ENCODE measurements around the gene RNF224. TPM values are rescaled to one million over a fixed set of nuclear protein-coding genes. Genes with fewer than 3 reads are reported as not detected.

The RNF224 gene
- total and polyA plus RNA-seq, 2 of the 13 experiments (the other 11 are each of a cell fraction or from before 2014, with no cell fraction given) = 0.09 TPM; not detected in 1

- TF ChIP-seq, protein P1, sequence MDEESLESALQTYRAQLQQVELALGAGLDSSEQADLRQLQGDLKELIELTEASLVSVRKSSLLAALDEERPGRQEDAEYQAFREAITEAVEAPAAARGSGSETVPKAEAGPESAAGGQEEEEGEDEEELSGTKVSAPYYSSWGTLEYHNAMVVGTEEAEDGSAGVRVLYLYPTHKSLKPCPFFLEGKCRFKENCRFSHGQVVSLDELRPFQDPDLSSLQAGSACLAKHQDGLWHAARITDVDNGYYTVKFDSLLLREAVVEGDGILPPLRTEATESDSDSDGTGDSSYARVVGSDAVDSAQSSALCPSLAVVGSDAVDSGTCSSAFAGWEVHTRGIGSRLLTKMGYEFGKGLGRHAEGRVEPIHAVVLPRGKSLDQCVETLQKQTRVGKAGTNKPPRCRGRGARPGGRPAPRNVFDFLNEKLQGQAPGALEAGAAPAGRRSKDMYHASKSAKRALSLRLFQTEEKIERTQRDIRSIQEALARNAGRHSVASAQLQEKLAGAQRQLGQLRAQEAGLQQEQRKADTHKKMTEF (CRISPR knock-in tag; IDR thresholded peaks at IDR 0.05) = peak; percentile 80
- peak; percentile 93 for TF ChIP-seq THAP11 (CRISPR knock-in tag; IDR thresholded peaks at IDR 0.05)
- peak; percentile 19; the same call in 1 of the 2 replicates for TF ChIP-seq RXRB (CRISPR knock-in tag; IDR thresholded peaks at IDR 0.05; ENCODE audit: borderline replicate concordance)
- TF ChIP-seq NFE2L1 (CRISPR knock-in tag; IDR thresholded peaks at IDR 0.05; ENCODE audit: borderline replicate concordance) = no peak
- TF ChIP-seq POLR2AphosphoS5 (IDR thresholded peaks at IDR 0.05; ENCODE audit: low read depth, low read length) = peak; percentile 79
- TF ChIP-seq RERE (CRISPR knock-in tag; IDR thresholded peaks at IDR 0.05; ENCODE audit: low read depth) = no peak
- TF ChIP-seq ZNF605 (CRISPR knock-in tag; IDR thresholded peaks at IDR 0.05) = peak; percentile 48; the same call in 1 of the 2 replicates
- TF ChIP-seq ZNF577 (CRISPR knock-in tag; IDR thresholded peaks at IDR 0.05; ENCODE audit: borderline replicate concordance, low read depth) = no peak
- TF ChIP-seq ZBTB38 (CRISPR knock-in tag; IDR thresholded peaks at IDR 0.05) = 0 out of 2 replicates have a peak, but pooled peaks have one; percentile 17
- peak; percentile 83 for TF ChIP-seq ETV5 (CRISPR knock-in tag; IDR thresholded peaks at IDR 0.05; ENCODE audit: borderline replicate concordance)
- TF ChIP-seq TCF7L2 (IDR thresholded peaks at IDR 0.05; ENCODE audit: low read depth, low read length) = no peak
- TF ChIP-seq SNAPC5 (CRISPR knock-in tag; IDR thresholded peaks at IDR 0.05; ENCODE audit: borderline replicate concordance) = no peak
- no peak for TF ChIP-seq ZNF660 (CRISPR knock-in tag; IDR thresholded peaks at IDR 0.05; ENCODE audit: borderline replicate concordance, low read depth)
- peak; percentile 42; the same call in 1 of the 2 replicates for TF ChIP-seq NR0B2 (CRISPR knock-in tag; IDR thresholded peaks at IDR 0.05)
- TF ChIP-seq CCAR2 (optimal IDR thresholded peaks at IDR 0.05; ENCODE audit: low read depth, low read length) = no peak
- TF ChIP-seq NCOA2 (CRISPR knock-in tag; IDR thresholded peaks at IDR 0.05) = peak; percentile 42; the same call in 1 of the 2 replicates
- peak; percentile 47; the same call in 1 of the 2 replicates for TF ChIP-seq ZNF788 (CRISPR knock-in tag; IDR thresholded peaks at IDR 0.05; ENCODE audit: borderline replicate concordance)
- no peak for TF ChIP-seq ZFP36L1 (CRISPR knock-in tag; IDR thresholded peaks at IDR 0.05)
- 0 out of 2 replicates have a peak, but pooled peaks have one; percentile 56 for TF ChIP-seq ZNF335 (CRISPR knock-in tag; IDR thresholded peaks at IDR 0.05)
- TF ChIP-seq ZNF570 (CRISPR knock-in tag; IDR thresholded peaks at IDR 0.05; ENCODE audit: borderline replicate concordance) = no peak
- TF ChIP-seq NR2C2 (CRISPR knock-in tag; IDR thresholded peaks at IDR 0.05; ENCODE audit: borderline replicate concordance) = peak; percentile 73
- peak; percentile 26; the same call in 1 of the 2 replicates for TF ChIP-seq ZNF768 (CRISPR knock-in tag; IDR thresholded peaks at IDR 0.05)
Measured at GRCh38 chr9:137205126-137206069, 21.9 kb upstream of the RNF224 start, which contains the start of the genes NDOR1 and TMEM203 (continued).
